Neural progenitor cell (in vitro differentiated cells): ENCODE results near the gene SAMD4A. TPM values are rescaled to one million over a fixed set of nuclear protein-coding genes. Genes with fewer than 3 reads are reported as not detected.

ENCODE experiments used
- DNase-seq: peaks from one replicate; pipeline ENCODE4 v3.0.0-alpha.2; 2016; ENCODE audit warnings: low spot score
- H2AFZ ChIP-seq: fragments of 200-600 bp; sonication (generic); replicated peaks from 2 replicates; pipeline ENCODE4 v1.6.1; 2016; ENCODE audit warnings: antibody characterized with exemption
- H3F3A ChIP-seq: fragments of 200-600 bp; sonication (generic); 2 replicates; pipeline ENCODE4 v1.6.1; 2016; ENCODE audit warnings: antibody characterized with exemption, low read depth
- H3K27ac ChIP-seq: fragments of 200-600 bp; sonication (generic); 2 replicates; pipeline ENCODE4 v1.5.1; 2016; ENCODE audit warnings: mild to moderate bottlenecking
- H3K27me3 ChIP-seq: fragments of 200-600 bp; sonication (generic); 2 replicates; pipeline ENCODE4 v1.6.1; 2016; ENCODE audit warnings: mild to moderate bottlenecking, moderate library complexity
- H3K36me3 ChIP-seq: fragments of 200-600 bp; sonication (generic); 2 replicates; pipeline ENCODE4 v1.5.1; 2016
- H3K4me1 ChIP-seq: fragments of 200-600 bp; sonication (generic); 2 replicates; pipeline ENCODE4 v1.6.1; 2016; ENCODE audit warnings: mixed run types
- H3K4me2 ChIP-seq: fragments of 200-600 bp; sonication (generic); 2 replicates; pipeline ENCODE4 v1.6.1; 2016
- H3K4me3 ChIP-seq: fragments of 200-600 bp; sonication (generic); 2 replicates; pipeline ENCODE4 v1.5.1; 2016
- H3K79me2 ChIP-seq: fragments of 200-600 bp; sonication (generic); 2 replicates; pipeline ENCODE4 v1.6.1; 2016; ENCODE audit warnings: low read depth
- H3K9ac ChIP-seq: fragments of 200-600 bp; sonication (generic); 2 replicates; pipeline ENCODE4 v1.6.1; 2016
- H3K9me3 ChIP-seq: fragments of 200-600 bp; sonication (generic); 2 replicates; pipeline ENCODE4 v1.5.1; 2016; ENCODE audit warnings: low read depth
- H4K20me1 ChIP-seq: fragments of 200-600 bp; sonication (generic); 2 replicates; pipeline ENCODE4 v1.6.1; 2016; ENCODE audit warnings: low read depth
- H3K27ac Mint-ChIP-seq: 3 replicates; pipeline ENCODE4 v1.8.0; 2021; ENCODE audit warnings: mixed read lengths
- H3K27me3 Mint-ChIP-seq: 2 replicates; pipeline ENCODE4 v1.8.0; 2022; ENCODE audit warnings: low read depth, mild to moderate bottlenecking, inconsistent platforms, moderate library complexity, mixed read lengths; ENCODE audit not compliant: insufficient read depth
- H3K36me3 Mint-ChIP-seq: 3 replicates; pipeline ENCODE4 v1.8.0; 2021; ENCODE audit warnings: mixed read lengths
- H3K4me1 Mint-ChIP-seq: 3 replicates; pipeline ENCODE4 v1.8.0; 2021; ENCODE audit warnings: mixed read lengths
- H3K4me3 Mint-ChIP-seq: 3 replicates; pipeline ENCODE4 v1.8.0; 2021; ENCODE audit warnings: mild to moderate bottlenecking, moderate library complexity, mixed read lengths
- H3K9me3 Mint-ChIP-seq: 3 replicates; pipeline ENCODE4 v1.8.0; 2020; ENCODE audit warnings: mixed read lengths
- EZH2 ChIP-seq: fragments of 200-600 bp; sonication (generic); IDR thresholded peaks from 2 replicates; pipeline ENCODE4 v1.6.1; 2017; ENCODE audit warnings: antibody characterized with exemption, mild to moderate bottlenecking, moderate library complexity
- EZH2phosphoT487 ChIP-seq: fragments of 200-600 bp; sonication (generic); IDR thresholded peaks from 2 replicates; pipeline ENCODE4 v1.6.1; 2017; ENCODE audit warnings: antibody characterized with exemption
- total RNA-seq: library from RNA; depleted of rRNA; stranded (reverse); fragments of >200 nt; gene quantifications from 2 replicates; pipeline ENCODE4 v1.2.3, GENCODE V29; 2015; ENCODE audit warnings: low replicate concordance
- TF ChIP-seq, protein P1 (sequence below): fragments of 200-600 bp; sonication (generic); IDR thresholded peaks from 2 replicates; pipeline ENCODE4 v1.5.1; 2017; ENCODE audit warnings: antibody characterized with exemption, mild to moderate bottlenecking

Gene SAMD4A
- total RNA-seq, 1 donor from 2014 or later = 4.3 TPM

DNA sequence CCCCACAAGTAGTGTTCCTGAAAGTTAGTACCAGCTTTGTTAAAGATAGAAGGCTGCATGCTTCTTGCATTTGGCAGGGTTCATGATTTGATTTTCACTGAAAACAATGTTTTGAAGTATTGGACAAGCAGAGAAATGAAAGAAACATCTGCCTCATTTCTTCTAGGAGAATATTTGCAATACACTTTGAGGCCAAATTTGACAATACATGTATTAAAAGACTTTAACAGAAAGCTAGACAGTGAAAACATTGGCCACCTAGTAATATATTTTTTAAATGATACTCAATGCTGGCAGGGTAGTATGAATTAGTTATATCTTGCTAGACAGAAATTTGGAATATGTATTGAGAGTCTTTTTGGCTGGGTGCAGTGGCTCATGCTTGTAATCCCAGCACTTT, 267.2 kb downstream of the SAMD4A start:
- Histone ChIP-seq H3K9ac (no peak overlapping the region), H3K4me3 (no peak overlapping the region), H3K27me3 (no peaks in the 10 kb centered on the region), H3K36me3 (no peaks in the 10 kb centered on the region), H3K4me1 (no peaks in the 10 kb centered on the region), H2AFZ (no peak overlapping the region), H4K20me1 (no peaks in the 10 kb centered on the region), H3K27ac (no peak overlapping the region), H3K79me2 (no peaks in the 10 kb centered on the region), H3K9me3 (no peaks in the 10 kb centered on the region), H3K4me2 (no peak overlapping the region), H3F3A (no peaks in the 10 kb centered on the region)
- Mint-ChIP-seq H3K4me1 (no peaks in the 10 kb centered on the region), H3K27ac (no peak overlapping the region), H3K4me3 (no peak overlapping the region), H3K27me3 (no peaks in the 10 kb centered on the region), H3K36me3 (no peaks in the 10 kb centered on the region), H3K9me3 (peaks cover 4% of the 10 kb centered on the region)
- DNase-seq = no peak
- TF ChIP-seq, protein P1, sequence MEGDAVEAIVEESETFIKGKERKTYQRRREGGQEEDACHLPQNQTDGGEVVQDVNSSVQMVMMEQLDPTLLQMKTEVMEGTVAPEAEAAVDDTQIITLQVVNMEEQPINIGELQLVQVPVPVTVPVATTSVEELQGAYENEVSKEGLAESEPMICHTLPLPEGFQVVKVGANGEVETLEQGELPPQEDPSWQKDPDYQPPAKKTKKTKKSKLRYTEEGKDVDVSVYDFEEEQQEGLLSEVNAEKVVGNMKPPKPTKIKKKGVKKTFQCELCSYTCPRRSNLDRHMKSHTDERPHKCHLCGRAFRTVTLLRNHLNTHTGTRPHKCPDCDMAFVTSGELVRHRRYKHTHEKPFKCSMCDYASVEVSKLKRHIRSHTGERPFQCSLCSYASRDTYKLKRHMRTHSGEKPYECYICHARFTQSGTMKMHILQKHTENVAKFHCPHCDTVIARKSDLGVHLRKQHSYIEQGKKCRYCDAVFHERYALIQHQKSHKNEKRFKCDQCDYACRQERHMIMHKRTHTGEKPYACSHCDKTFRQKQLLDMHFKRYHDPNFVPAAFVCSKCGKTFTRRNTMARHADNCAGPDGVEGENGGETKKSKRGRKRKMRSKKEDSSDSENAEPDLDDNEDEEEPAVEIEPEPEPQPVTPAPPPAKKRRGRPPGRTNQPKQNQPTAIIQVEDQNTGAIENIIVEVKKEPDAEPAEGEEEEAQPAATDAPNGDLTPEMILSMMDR = no peak
- TF ChIP-seq EZH2phosphoT487 (no peak), EZH2 (no peak)

GRCh38 chr14:54834727-54835126, 267.8 kb downstream of the SAMD4A start:
- no peaks in the 10 kb centered on the region for H3K36me3 Mint-ChIP-seq
- no peaks in the 10 kb centered on the region for H3K27me3 ChIP-seq
- no peaks in the 10 kb centered on the region for H3F3A ChIP-seq
- no peak overlapping the region for H3K4me3 Mint-ChIP-seq
- H3K9me3 Mint-ChIP-seq = peaks cover 4% of the 10 kb centered on the region
- no peaks in the 10 kb centered on the region for H3K27me3 Mint-ChIP-seq
- H3K9ac ChIP-seq = no peak overlapping the region
- H4K20me1 ChIP-seq = no peaks in the 10 kb centered on the region
- H3K4me1 ChIP-seq = no peaks in the 10 kb centered on the region
- H3K4me2 ChIP-seq = no peak overlapping the region
- no peak overlapping the region for H2AFZ ChIP-seq
- no peak overlapping the region for H3K27ac ChIP-seq
- no peaks in the 10 kb centered on the region for H3K4me1 Mint-ChIP-seq
- no peak overlapping the region for H3K27ac Mint-ChIP-seq
- H3K36me3 ChIP-seq = no peaks in the 10 kb centered on the region
- no peaks in the 10 kb centered on the region for H3K79me2 ChIP-seq
- TF ChIP-seq EZH2 (no peak), EZH2phosphoT487 (no peak)
- TF ChIP-seq, protein P1 = no peak
- H3K4me3 ChIP-seq = no peak overlapping the region
- no peak for DNase-seq
- H3K9me3 ChIP-seq = no peaks in the 10 kb centered on the region

DNA sequence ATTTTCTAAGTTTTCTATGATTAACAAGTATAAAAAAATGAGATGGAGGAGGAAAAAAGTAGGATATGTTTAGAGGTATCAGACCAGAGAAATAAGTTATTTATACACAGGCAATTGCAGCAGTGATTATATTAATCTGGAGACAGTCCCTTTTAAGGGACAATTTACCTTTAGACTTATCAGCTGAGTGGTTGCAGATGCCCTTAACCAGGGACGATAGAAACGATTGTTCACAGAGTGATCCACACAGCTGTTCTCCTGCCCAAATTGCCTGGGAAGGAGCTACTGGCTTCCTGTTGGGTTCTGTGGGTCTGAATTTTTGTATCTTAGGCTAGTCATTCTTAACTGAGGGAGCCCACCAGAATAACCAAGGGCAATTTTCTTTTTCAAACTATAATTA, 269.3 kb downstream of the SAMD4A start:
- H3K27ac Mint-ChIP-seq = no peak overlapping the region

More for the DNA sequence above, 269.3 kb downstream of the SAMD4A start:
- H3K9me3 ChIP-seq = no peaks in the 10 kb centered on the region
- H3K4me2 ChIP-seq = no peak overlapping the region
- no peaks in the 10 kb centered on the region for H3K4me1 Mint-ChIP-seq
- no peaks in the 10 kb centered on the region for H3K79me2 ChIP-seq
- no peak overlapping the region for H3K4me3 Mint-ChIP-seq
- H3K4me1 ChIP-seq = no peaks in the 10 kb centered on the region
- TF ChIP-seq EZH2 (no peak), EZH2phosphoT487 (no peak)
- TF ChIP-seq, protein P1 = no peak
- H3K27ac ChIP-seq = no peak overlapping the region
- H3K9me3 Mint-ChIP-seq = no peaks in the 10 kb centered on the region
- H3K27me3 Mint-ChIP-seq = no peaks in the 10 kb centered on the region
- no peaks in the 10 kb centered on the region for H3K36me3 Mint-ChIP-seq
- H2AFZ ChIP-seq = no peak overlapping the region
- no peaks in the 10 kb centered on the region for H3K27me3 ChIP-seq
- no peaks in the 10 kb centered on the region for H3F3A ChIP-seq
- H4K20me1 ChIP-seq = no peaks in the 10 kb centered on the region
- no peaks in the 10 kb centered on the region for H3K36me3 ChIP-seq
- H3K4me3 ChIP-seq = no peak overlapping the region
- DNase-seq = no peak
- no peak overlapping the region for H3K9ac ChIP-seq
